ENCODE data around the gene IP6K1. TPM values are rescaled to one million over a fixed set of nuclear protein-coding genes. Genes with fewer than 3 reads are reported as not detected.
"Not testable (repeated sequence)": the region's sequence is repeated elsewhere in the genome, so short reads cannot be mapped to it uniquely, and the experiment has no call there.

The IP6K1 gene
- polyA plus RNA-seq, 3 donors = 11.7 to 16.3 (median 15.7) TPM

DNA sequence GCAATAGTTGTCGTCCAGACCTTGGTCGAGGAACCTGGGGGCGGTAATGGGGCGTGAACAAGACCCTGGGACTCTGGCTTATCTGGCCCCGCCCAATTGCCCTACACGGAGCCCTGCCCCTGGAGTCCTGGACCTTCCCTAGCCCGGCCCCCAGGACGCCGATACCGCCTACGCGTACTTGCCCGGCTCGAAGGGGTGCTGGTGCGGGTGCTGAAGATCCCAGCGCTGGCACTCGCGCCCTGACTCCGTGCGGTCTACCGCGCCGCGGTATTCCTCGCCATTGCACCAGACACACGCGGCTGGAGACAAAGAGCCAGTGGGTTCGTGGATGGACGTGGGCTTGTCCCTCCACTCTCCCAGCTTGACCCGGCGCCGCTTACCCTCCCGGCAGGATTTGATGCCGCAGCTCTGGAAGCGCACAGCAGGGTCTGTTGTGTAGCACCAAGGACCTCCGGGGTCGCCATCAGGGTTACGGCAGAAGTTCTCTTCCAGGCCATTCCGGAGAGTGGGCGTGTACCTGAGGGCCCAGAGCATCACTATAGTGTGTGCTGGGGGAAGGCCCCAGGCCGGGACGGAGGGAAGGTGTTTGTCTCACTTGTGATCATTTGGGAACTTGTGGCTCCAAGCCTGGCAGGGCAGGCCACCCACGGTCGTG, 99.4 kb downstream of the IP6K1 start:
- 12 to 18% (median 16%) methylated on average over 43 to 44 of the region's 44 CpGs for WGBS, 3 donors
- not testable (repeated sequence) for H3K27ac ChIP-seq (ENCODE audit: low read depth, low read length)

DNA sequence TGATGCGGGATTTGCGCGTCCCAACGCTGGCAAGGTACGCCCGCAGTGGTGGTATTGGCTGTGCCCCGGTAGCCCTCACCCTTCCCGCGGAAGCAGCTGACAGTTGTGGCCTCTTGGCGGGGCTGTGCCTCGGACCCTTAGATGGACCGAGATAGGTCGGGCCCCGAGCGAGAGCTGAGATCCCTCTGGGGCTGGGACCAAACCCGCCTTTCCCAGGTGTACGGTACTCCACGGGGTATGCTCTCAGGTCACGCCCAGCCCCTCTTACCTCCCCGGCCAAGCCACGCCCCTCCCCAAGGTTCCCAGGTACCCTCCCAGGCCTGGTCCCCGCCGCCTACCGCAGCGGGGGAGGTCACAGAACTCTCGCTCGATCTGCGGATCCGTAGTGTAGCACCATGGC, 100.0 kb downstream of the IP6K1 start:
- 1 to 4% (median 3%) methylated on average over 20 to 25 of the region's 29 CpGs for WGBS, 3 donors
- not testable (repeated sequence) for H3K27ac ChIP-seq (ENCODE audit: low read depth, low read length)

DNA sequence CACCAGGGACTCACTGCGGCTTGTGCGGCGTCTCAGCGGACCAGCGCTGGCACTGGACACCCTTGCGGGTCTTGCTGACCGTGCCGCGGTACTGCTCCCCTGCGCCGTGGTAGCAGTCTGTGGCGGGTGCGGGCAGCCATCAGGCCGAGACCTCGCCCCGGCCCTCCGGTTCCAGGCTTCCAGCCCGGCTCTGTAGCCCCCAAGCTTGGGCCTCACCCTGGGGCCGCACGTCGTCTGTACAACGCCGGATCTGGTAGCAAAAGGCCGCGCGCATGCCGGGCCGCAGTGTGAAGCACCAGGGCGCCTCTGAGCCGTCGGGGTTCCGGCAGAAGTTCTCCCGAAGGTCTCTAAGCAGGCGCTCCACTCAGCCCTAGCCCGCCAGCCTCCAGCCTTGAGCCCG, 100.5 kb downstream of the IP6K1 start:
- H3K27ac ChIP-seq (ENCODE audit: low read depth, low read length) = not testable (repeated sequence)
- WGBS, 3 donors = 14 to 22% (median 16%) methylated on average over 27 to 32 of the region's 36 CpGs

DNA sequence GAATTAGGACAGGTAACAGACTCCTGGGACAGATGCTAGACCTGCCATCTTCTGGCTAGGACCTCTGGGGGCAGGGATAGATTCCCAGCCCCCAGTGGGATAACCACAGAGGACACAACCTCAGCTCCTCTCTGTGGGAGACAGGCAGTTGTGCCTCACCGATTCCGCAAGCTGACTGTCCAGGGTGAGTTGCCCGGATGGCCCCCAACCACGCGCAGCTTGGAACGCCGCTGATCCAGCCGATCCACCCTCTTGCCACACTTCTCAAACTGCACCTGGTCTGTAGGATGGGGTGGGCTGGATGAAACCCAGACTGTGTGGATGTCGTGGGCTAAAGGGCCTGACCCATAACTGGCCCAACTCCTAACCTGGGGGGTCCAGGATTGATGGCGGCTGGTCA, 101.2 kb downstream of the IP6K1 start:
- H3K27ac ChIP-seq (ENCODE audit: low read depth, low read length) = not testable (repeated sequence)
- 92 to 95% (median 93%) methylated on average over 10 of the region's 10 CpGs for WGBS, 3 donors

DNA sequence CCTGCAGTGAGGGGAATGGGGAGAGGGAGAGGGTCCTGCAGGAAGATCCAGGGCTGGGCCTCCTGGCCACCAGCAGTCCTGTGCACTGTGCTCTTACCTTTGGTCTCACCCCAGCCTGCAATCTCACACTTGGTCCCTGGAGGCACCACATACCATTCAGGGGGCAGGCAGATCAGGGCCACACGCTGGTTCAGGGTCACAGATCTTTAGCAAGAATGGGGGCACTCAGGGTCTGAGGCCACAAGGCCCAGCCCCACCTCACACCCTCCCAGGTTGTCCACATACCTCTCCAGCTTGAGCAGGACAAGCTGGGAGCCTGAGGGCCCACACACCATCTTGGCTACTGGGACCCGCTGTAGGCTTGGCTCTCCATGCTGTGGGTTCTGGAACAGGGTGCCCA, 101.9 kb downstream of the IP6K1 start:
- not testable (repeated sequence) for H3K27ac ChIP-seq (ENCODE audit: low read depth, low read length)
- 84 to 96% (median 91%) methylated on average over 2 of the region's 2 CpGs for WGBS, 3 donors

DNA sequence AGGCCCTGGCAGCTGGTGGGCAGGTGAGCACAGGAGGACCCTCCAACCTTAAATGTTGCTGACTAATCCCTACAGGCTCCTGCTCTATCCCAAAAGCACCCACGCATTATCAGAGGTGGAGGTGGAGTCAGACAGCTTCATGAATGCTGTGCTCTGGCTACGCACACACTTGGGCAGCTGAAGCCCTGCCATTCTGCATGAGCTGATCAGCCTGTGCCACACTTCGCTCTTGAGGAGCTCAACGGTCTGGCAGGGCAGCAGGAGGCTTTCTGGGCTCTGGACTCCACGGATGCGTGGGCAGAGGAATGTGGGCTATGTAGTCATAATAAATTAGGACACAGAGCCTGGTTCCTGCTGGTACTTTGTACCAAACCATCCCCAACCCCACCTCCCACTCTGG, 103.2 kb downstream of the IP6K1 start:
- 83 to 96% (median 85%) methylated on average over 6 of the region's 6 CpGs for WGBS, 3 donors
- no peak overlapping the region for H3K27ac ChIP-seq (ENCODE audit: low read depth, low read length)

DNA sequence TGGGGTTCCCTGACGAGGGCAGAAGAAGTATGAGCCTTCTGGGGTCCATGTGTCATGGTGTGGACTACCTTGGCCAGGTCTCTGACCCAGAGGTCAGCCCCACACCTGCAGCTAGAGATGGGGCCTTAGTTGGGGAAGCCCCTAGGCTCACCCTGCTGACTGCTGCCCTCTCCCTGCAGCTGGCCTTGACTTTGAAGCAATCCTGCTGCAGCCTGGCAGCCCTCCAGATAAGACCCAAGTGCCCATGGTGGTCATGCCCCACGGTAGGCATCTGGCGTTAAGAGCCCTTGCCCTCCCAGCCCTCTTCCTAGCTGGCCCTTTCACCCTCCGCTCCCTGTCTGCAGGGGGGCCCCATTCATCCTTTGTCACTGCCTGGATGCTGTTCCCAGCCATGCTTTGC, 104.8 kb downstream of the IP6K1 start:
- no peak overlapping the region for H3K27ac ChIP-seq (ENCODE audit: low read depth, low read length)
- WGBS, 3 donors = 82 to 88% (median 87%) methylated on average over 4 of the region's 4 CpGs

DNA sequence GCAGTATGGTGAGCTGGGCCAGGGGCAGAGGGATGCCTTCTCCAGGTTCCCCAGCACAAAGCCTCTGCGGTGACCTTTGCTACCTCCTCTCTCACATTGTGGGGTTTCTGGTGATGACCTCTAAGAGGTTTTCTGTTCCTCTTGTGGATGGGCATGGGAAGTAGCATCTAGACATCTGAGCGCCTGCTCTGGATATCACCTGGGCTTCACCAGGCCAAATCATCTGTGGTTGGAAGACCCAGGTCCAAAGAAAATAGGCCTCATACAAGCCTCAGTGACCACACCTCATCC, 105.2 kb downstream of the IP6K1 start:
- 89 to 98% (median 95%) methylated on average over 2 of the region's 2 CpGs for WGBS, 3 donors
- H3K27ac ChIP-seq (ENCODE audit: low read depth, low read length) = no peak overlapping the region

DNA sequence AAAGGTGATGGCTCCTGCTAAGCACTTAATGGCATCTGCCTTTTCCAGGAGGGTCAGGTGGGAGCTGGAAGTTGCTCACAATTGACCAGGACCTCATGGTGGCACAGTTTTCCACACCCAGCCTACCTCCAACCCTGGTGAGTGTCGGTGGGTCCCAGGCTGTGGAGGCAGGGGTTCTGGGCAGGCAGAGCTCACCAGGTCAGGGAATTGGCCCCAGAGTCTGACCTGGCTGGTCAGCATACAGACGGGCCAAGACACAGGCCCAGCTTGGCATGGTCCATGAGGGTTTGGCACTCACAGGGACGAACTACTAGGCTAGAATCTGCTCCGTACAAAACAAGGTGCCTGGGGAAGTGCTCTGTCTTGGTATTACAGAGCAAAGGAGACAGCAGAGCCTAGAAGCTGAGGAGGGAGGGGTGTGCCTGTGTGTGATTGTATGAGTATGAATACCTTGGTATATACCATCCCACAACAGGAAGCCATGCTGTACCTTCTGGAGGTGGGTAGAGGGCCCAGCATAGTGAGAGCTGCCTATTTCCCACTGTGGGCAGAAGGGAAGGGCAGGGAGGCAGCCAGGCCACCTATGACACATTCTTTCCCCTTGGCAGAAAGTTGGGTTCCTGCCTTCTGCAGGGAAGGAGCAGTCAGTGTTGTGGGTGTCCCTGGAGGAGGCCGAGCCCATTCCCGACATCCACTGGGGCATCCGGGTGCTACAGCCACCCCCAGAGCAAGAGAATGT, 105.7 kb downstream of the IP6K1 start:
- 82 to 88% (median 86%) methylated on average over 7 of the region's 7 CpGs for WGBS, 3 donors
- no peak overlapping the region for H3K27ac ChIP-seq (ENCODE audit: low read depth, low read length)

DNA sequence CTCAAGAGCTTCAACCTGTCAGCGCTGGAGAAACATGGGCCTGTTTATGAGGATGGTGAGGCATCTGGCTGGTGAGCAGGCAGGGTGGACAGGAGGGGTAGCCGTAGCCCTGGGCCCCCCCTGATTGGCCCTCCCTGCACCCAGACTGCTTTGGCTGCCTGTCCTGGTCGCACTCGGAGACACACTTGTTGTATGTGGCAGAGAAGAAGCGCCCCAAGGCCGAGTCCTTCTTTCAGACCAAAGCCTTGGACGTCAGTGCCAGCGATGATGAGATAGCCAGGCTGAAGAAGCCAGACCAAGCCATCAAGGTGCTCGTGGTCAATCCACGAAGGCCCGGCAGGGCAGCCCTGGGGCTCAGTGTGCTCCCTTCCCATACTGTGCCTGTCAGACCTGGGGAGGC, 110.4 kb downstream of the IP6K1 start:
- WGBS, 3 donors = 93 to 95% (median 93%) methylated on average over 11 of the region's 11 CpGs
- H3K27ac ChIP-seq (ENCODE audit: low read depth, low read length) = no peak overlapping the region

DNA sequence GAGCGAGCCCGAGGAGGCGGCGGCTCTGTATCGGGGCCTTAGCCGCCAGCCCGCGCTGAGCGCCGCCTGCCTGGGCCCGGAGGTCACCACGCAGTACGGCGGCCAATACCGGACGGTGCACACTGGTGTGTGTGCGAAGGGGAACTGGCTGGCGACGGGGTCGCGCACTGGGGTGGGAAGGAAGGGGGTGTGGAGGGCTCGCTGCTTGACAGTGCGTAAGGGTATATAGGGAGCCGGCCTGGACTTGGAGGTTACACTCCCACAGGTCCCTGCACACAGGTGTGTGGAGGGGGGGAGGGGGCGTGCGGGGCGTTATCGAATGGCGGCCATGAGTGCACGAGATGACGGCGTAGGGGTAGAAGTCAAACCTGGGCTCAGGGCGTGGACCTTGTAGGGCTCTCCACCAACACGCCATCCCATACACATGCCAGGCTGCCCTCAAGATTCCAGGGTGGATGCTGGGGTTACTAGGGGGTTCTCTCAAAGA, 111.8 kb downstream of the IP6K1 start:
- WGBS, 3 donors = 4 to 8% (median 5%) methylated on average over 29 to 34 of the region's 34 CpGs
- H3K27ac ChIP-seq (ENCODE audit: low read depth, low read length) = no peak overlapping the region

Other genes with a start within 250 kb of the IP6K1 start
- under 1 TPM; 0.06 to 0.49 (median 0.11) TPM for gene BSN, start 232.1 kb downstream of the IP6K1 start, polyA plus RNA-seq
- gene APEH, start 112.2 kb downstream of the IP6K1 start, polyA plus RNA-seq = 10 to 100 TPM; 31.5 to 46.6 (median 44.6) TPM
- gene MST1, start 97.1 kb downstream of the IP6K1 start, polyA plus RNA-seq = 10 to 100 TPM; 14.3 to 22.2 (median 19.1) TPM
- gene RNF123, start 97.0 kb downstream of the IP6K1 start, polyA plus RNA-seq = 10 to 100 TPM; 12.3 to 20.9 (median 13.6) TPM
- gene AMIGO3, start 66.9 kb downstream of the IP6K1 start, polyA plus RNA-seq = under 1 TPM in 2 of 3 donors, not detected in 1; 0.87 to 0.88 TPM
- 10 to 100 TPM; 18.1 to 34.0 (median 20.5) TPM for gene GMPPB, start 62.6 kb downstream of the IP6K1 start, polyA plus RNA-seq
- gene CDHR4, start 13.3 kb upstream of the IP6K1 start, polyA plus RNA-seq = not detected
- 1 to 10 TPM; 1.4 to 4.2 (median 1.6) TPM for gene INKA1, start 16.7 kb upstream of the IP6K1 start, polyA plus RNA-seq
- gene UBA7, start 27.4 kb upstream of the IP6K1 start, polyA plus RNA-seq = 10 to 100 TPM; 25.7 to 47.6 (median 31.2) TPM
- 1 to 10 TPM in 1 of 3 donors, under 1 TPM in 2; 0.64 to 1.0 (median 0.84) TPM for gene TRAIP, start 70.0 kb upstream of the IP6K1 start, polyA plus RNA-seq
- under 1 TPM in 1 of 3 donors, not detected in 2; 0.07 TPM for gene CAMKV, start 83.4 kb upstream of the IP6K1 start, polyA plus RNA-seq
- 1 to 10 TPM; 2.5 to 7.7 (median 6.7) TPM for gene MST1R, start 117.3 kb upstream of the IP6K1 start, polyA plus RNA-seq
- gene MON1A, start 143.3 kb upstream of the IP6K1 start, polyA plus RNA-seq = 10 to 100 TPM in 1 of 3 donors, 1 to 10 TPM in 2; 5.1 to 10.2 (median 9.7) TPM
- 100 to 1,000 TPM in 1 of 3 donors, 10 to 100 TPM in 2; 39.5 to 161 (median 54.7) TPM for gene RBM6, start 153.6 kb upstream of the IP6K1 start, polyA plus RNA-seq

Data from adipose tissue (tissue), 3 donors.